B cell (primary cell): ENCODE data around the gene OXCT1. TPM values are rescaled to one million over a fixed set of nuclear protein-coding genes. Genes with fewer than 3 reads are reported as not detected.

Experiments used
- ATAC-seq: fragments of 200-7000 bp; cut with Tn5 transposase; one replicate; pipeline ENCODE4 v1.10.0; 2021; ENCODE audit warnings: low read depth, mild to moderate bottlenecking, moderate number of reproducible peaks, moderate library complexity
- CTCF ChIA-PET: fragments of 350-600 bp; sonication (Branson Sonifier 250); formaldehyde crosslinking; loops from one replicate; lab custom pipeline; 2021; ENCODE audit warnings: antibody characterized with exemption, inconsistent platforms; lab: Charles Lee
- POLR2A ChIA-PET: fragments of 350-600 bp; sonication (Branson Sonifier 250); formaldehyde crosslinking; loops from one replicate; lab custom pipeline; 2021; ENCODE audit warnings: antibody characterized with exemption; lab: Charles Lee
- DNase-seq: peaks from one replicate; pipeline ENCODE4 v3.0.0; 2013
- H2AFZ ChIP-seq: 2 replicates; pipeline ENCODE4 v1.6.1; 2012; ENCODE audit warnings: mild to moderate bottlenecking, low read depth, low read length; ENCODE audit not compliant: insufficient read depth, poor library complexity, severe bottlenecking
- H3K27ac ChIP-seq, 2 donors: 1 replicate in 1 of 2; 2 replicates in 1 of 2; pipeline ENCODE4 v1.5.1; 2012 to 2013; ENCODE audit warnings: low read length in 2 of 2, mild to moderate bottlenecking in 2 of 2, moderate library complexity in 1 of 2
- H3K27me3 ChIP-seq, 4 experiments: fragments of 200-600 bp in 1 of 4; sonication (generic) in 1 of 4; replicated peaks in 1 of 4; 1 replicate in 2 of 4; 2 replicates in 2 of 4; pipeline versions ENCODE4 v1.6.1 to v1.7.0; 2013 to 2016; ENCODE audit warnings: low read length in 3 of 4, mild to moderate bottlenecking in 2 of 4, mixed read lengths in 1 of 4, moderate library complexity in 1 of 4; ENCODE audit not compliant: insufficient read depth in 4 of 4, control insufficient read depth in 3 of 4; ENCODE audit errors: control extremely low read depth in 1 of 4
- H3K36me3 ChIP-seq, 2 experiments: replicated peaks in 1 of 2; 1 replicate in 1 of 2; 2 replicates in 1 of 2; pipeline versions ENCODE4 v1.6.1 to v1.7.1; 2013; ENCODE audit warnings: low read length in 1 of 2; ENCODE audit not compliant: insufficient read depth in 2 of 2, control insufficient read depth in 1 of 2; ENCODE audit errors: control extremely low read depth in 1 of 2, extremely low read depth in 1 of 2
- H3K4me1 ChIP-seq, 2 donors: fragments of 200-600 bp in 1 of 2; sonication (generic) in 1 of 2; 1 replicate in 1 of 2; 2 replicates in 1 of 2; pipeline versions ENCODE4 v1.5.1 to v1.6.1; 2013 to 2017; ENCODE audit warnings: low read length in 2 of 2; ENCODE audit not compliant: control insufficient read depth in 2 of 2, insufficient read depth in 2 of 2
- H3K4me2 ChIP-seq: replicated peaks from 2 replicates; pipeline ENCODE3; 2012; ENCODE audit warnings: mild to moderate bottlenecking, low read depth, low read length; ENCODE audit not compliant: poor library complexity, severe bottlenecking
- H3K4me3 ChIP-seq, 5 experiments: fragments of 200-600 bp in 1 of 5; sonication (generic) in 1 of 5; 1 replicate in 3 of 5; 2 replicates in 2 of 5; pipeline versions ENCODE4 v1.5.1 to v1.7.0; 2011 to 2016; ENCODE audit warnings: low read length in 4 of 5, mild to moderate bottlenecking in 4 of 5, low read depth in 2 of 5, control low read depth in 1 of 5, moderate library complexity in 1 of 5; ENCODE audit not compliant: insufficient read depth in 1 of 5; ENCODE audit errors: control extremely low read depth in 1 of 5, extremely low read depth in 1 of 5
- H3K79me2 ChIP-seq: fragments of 200-600 bp; sonication (generic); one replicate; pipeline ENCODE4 v1.6.0; 2016; ENCODE audit warnings: low read length; ENCODE audit not compliant: control insufficient read depth, insufficient read depth
- H3K9ac ChIP-seq: fragments of 200-600 bp; sonication (generic); 2 replicates; pipeline ENCODE4 v1.6.1; 2017; ENCODE audit warnings: mild to moderate bottlenecking, low read length, moderate library complexity
- H3K9me3 ChIP-seq, 3 donors: one replicate each; pipeline versions ENCODE4 v1.6.1 to v1.7.1; 2013; ENCODE audit warnings: low read length in 2 of 3; ENCODE audit not compliant: control insufficient read depth in 2 of 3, insufficient read depth in 1 of 3; ENCODE audit errors: control extremely low read depth in 1 of 3
- H4K20me1 ChIP-seq: 2 replicates; pipeline ENCODE4 v1.6.0; 2012; ENCODE audit warnings: mild to moderate bottlenecking, low read length; ENCODE audit not compliant: insufficient read depth, control insufficient read depth, poor library complexity, severe bottlenecking
- H3K27ac Mint-ChIP-seq: one replicate; pipeline ENCODE4 v1.8.0; 2021; ENCODE audit warnings: mixed read lengths
- H3K27me3 Mint-ChIP-seq: one replicate; pipeline ENCODE4 v1.8.0; 2021; ENCODE audit warnings: mixed read lengths
- H3K4me1 Mint-ChIP-seq: one replicate; pipeline ENCODE4 v1.8.0; 2021; ENCODE audit warnings: mixed read lengths
- H3K4me3 Mint-ChIP-seq: one replicate; pipeline ENCODE4 v1.8.0; 2021; ENCODE audit warnings: mixed read lengths
- H3K9me3 Mint-ChIP-seq: one replicate; pipeline ENCODE4 v1.8.0; 2022; ENCODE audit warnings: mixed read lengths; ENCODE audit not compliant: insufficient read depth
- CTCF ChIP-seq: fragments of 200-600 bp; IDR thresholded peaks from one replicate; pipeline ENCODE4 v1.8.0; 2022; ENCODE audit warnings: antibody characterized with exemption, mild to moderate bottlenecking
- EZH2 ChIP-seq: IDR thresholded peaks from 2 replicates; pipeline ENCODE4 v1.6.1; 2012; ENCODE audit warnings: borderline replicate concordance, low read depth, mild to moderate bottlenecking, moderate library complexity, low read length; ENCODE audit not compliant: insufficient read depth, poor library complexity, severe bottlenecking
- WGBS: methylation state at CpG from one replicate; pipeline ENCODE4 v1.1.5; 2013; ENCODE audit warnings: missing lambda C conversion rate; ENCODE audit not compliant: insufficient coverage; 5-methylcytosine and 5-hydroxymethylcytosine counted together
- intact Hi-C: fragments of 100-400 bp; cut with micrococcal nuclease; formaldehyde crosslinking; loops from one replicate; pipeline ENCODE4 v1.10.0; 2022
- polyA plus RNA-seq: library from polyadenylated mRNA; depleted of rRNA; stranded (reverse); fragments of >200 nt; gene quantifications from 2 replicates; pipeline ENCODE4 v1.2.3, GENCODE V29; 2012
- total RNA-seq, 2 donors: library from RNA; stranded (reverse); fragments of 120-200 nt in 1 of 2; gene quantifications; 1 replicate in 1 of 2; 2 replicates in 1 of 2; pipeline versions ENCODE4 v1.2.3 to v1.2.4, GENCODE V29; 2013 to 2022

The OXCT1 gene
- total and polyA plus RNA-seq, 2 donors (not counting 1 experiment from before 2014, with no cell fraction given) = 11.0 to 35.6 TPM

GRCh38 chr5:41821051-41821450 lies 49.2 kb downstream of the OXCT1 start:
- Histone ChIP-seq H3K4me2 (no peak overlapping the region), H3K79me2 (no peaks in the 10 kb centered on the region), H3K27me3 (no peaks in the 10 kb centered on the region), H2AFZ (no peak overlapping the region), H3K4me3 (no peak overlapping the region), H3K9ac (no peak overlapping the region), H3K36me3 (peaks cover 0 to 2% of the 10 kb centered on the region in 2 experiments), H3K9me3 (no peaks in the 10 kb centered on the region), H3K27ac (no peak overlapping the region), H4K20me1 (no peaks in the 10 kb centered on the region), H3K4me1 (no peaks in the 10 kb centered on the region)
- TF ChIP-seq EZH2 (no peak), CTCF (no peak)
- no peak for ATAC-seq
- H3K4me3 Mint-ChIP-seq = no peak overlapping the region
- no peak for DNase-seq
- ChIA-PET POLR2A (no interaction called here), CTCF (no interaction called here)
- peaks cover 1% of the 10 kb centered on the region for H3K4me1 Mint-ChIP-seq
- no peak overlapping the region for H3K27ac Mint-ChIP-seq
- H3K27me3 Mint-ChIP-seq = no peaks in the 10 kb centered on the region
- no peaks in the 10 kb centered on the region for H3K9me3 Mint-ChIP-seq
- intact Hi-C loops = no loop called here

GRCh38 chr5:41820150-41820549 lies 50.1 kb downstream of the OXCT1 start:
- Histone ChIP-seq H3K36me3 (peaks cover 0 to 2% of the 10 kb centered on the region in 2 experiments), H4K20me1 (no peaks in the 10 kb centered on the region), H3K4me1 (no peaks in the 10 kb centered on the region), H3K79me2 (no peaks in the 10 kb centered on the region), H3K4me3 (no peak overlapping the region), H3K27me3 (no peaks in the 10 kb centered on the region), H3K9me3 (no peaks in the 10 kb centered on the region), H3K4me2 (no peak overlapping the region), H3K9ac (no peak overlapping the region), H2AFZ (no peak overlapping the region), H3K27ac (no peak overlapping the region)
- DNase-seq (no peak), ATAC-seq (no peak)
- TF ChIP-seq CTCF (no peak), EZH2 (no peak)
- WGBS = no CpG with 5 or more reads among the region's 2 CpGs
- Mint-ChIP-seq H3K4me3 (no peak overlapping the region), H3K4me1 (peaks cover 4% of the 10 kb centered on the region), H3K9me3 (no peaks in the 10 kb centered on the region), H3K27me3 (no peaks in the 10 kb centered on the region), H3K27ac (no peak overlapping the region)
- POLR2A ChIA-PET = no interaction called here
- intact Hi-C loops = no loop called here
- CTCF ChIA-PET = no interaction called here
